ENCODE measurements around the gene ELMO1.

ELMO1 gene

GRCh38 chr7:36920433-36920832 lies 528.2 kb downstream of the ELMO1 start:
- DNase-seq (ENCODE audit: extremely low spot score), result no peak
- ChIA-PET POLR2A (no interaction called here), CTCF (no interaction called here)
- no peak for TF ChIP-seq L3MBTL2 (conservative IDR thresholded peaks at IDR 0.05)
- no peak for TF ChIP-seq ARNT (IDR thresholded peaks at IDR 0.05)
- no peak for TF ChIP-seq CTBP1 (IDR thresholded peaks at IDR 0.05; ENCODE audit: borderline replicate concordance)
- TF ChIP-seq TARDBP (IDR thresholded peaks at IDR 0.05), result no peak
- TF ChIP-seq BHLHE40 (IDR thresholded peaks at IDR 0.05; ENCODE audit: borderline replicate concordance), result no peak
- TF ChIP-seq FOXA1 (IDR thresholded peaks at IDR 0.05), result no peak
- no peak for TF ChIP-seq SUZ12 (IDR thresholded peaks at IDR 0.05)
- no peak for TF ChIP-seq NFRKB (IDR thresholded peaks at IDR 0.05)
- TF ChIP-seq FOXK2 (IDR thresholded peaks at IDR 0.05), result no peak
- no peak for TF ChIP-seq PKNOX1 (IDR thresholded peaks at IDR 0.05)
- no peak for TF ChIP-seq HDGF (IDR thresholded peaks at IDR 0.05; ENCODE audit: borderline replicate concordance)
- TF ChIP-seq ELF4 (IDR thresholded peaks at IDR 0.05), result no peak

- no peak for DNase-seq (ENCODE audit: extremely low spot score)
- TF ChIP-seq FOXK2 (IDR thresholded peaks at IDR 0.05), result no peak
- TF ChIP-seq HDGF (IDR thresholded peaks at IDR 0.05; ENCODE audit: borderline replicate concordance), result no peak
- no peak for TF ChIP-seq ELF4 (IDR thresholded peaks at IDR 0.05)
- no peak for TF ChIP-seq TARDBP (IDR thresholded peaks at IDR 0.05)
- ChIA-PET POLR2A (no interaction called here), CTCF (no interaction called here)
Observed at GRCh38 chr7:36919738-36920137, 528.9 kb downstream of the ELMO1 start.

- POLR2A ChIA-PET, result no interaction called here
- TF ChIP-seq LEF1 (IDR thresholded peaks at IDR 0.05; ENCODE audit: borderline replicate concordance) (no peak), SP1 (IDR thresholded peaks at IDR 0.05) (no peak), CTBP1 (IDR thresholded peaks at IDR 0.05; ENCODE audit: borderline replicate concordance) (no peak), FOXA1 (IDR thresholded peaks at IDR 0.05) (no peak), TARDBP (IDR thresholded peaks at IDR 0.05) (no peak), ELF4 (IDR thresholded peaks at IDR 0.05) (no peak), L3MBTL2 (conservative IDR thresholded peaks at IDR 0.05) (no peak), PKNOX1 (IDR thresholded peaks at IDR 0.05) (no peak), ZNF384 (IDR thresholded peaks at IDR 0.05) (no peak), HDGF (IDR thresholded peaks at IDR 0.05; ENCODE audit: borderline replicate concordance) (no peak), ARNT (IDR thresholded peaks at IDR 0.05) (no peak), SUZ12 (IDR thresholded peaks at IDR 0.05) (no peak), FOXK2 (IDR thresholded peaks at IDR 0.05) (no peak), BHLHE40 (IDR thresholded peaks at IDR 0.05; ENCODE audit: borderline replicate concordance) (no peak), FOXM1 (IDR thresholded peaks at IDR 0.05; ENCODE audit: borderline replicate concordance) (no peak), NFRKB (IDR thresholded peaks at IDR 0.05) (no peak)
- no peak for DNase-seq (ENCODE audit: extremely low spot score)
- CTCF ChIA-PET, result no interaction called here
Observed at GRCh38 chr7:36918591-36918990, 530.1 kb downstream of the ELMO1 start.

GRCh38 chr7:36916619-36917018 lies 532.0 kb downstream of the ELMO1 start:
- CTCF ChIA-PET, result no interaction called here

GRCh38 chr7:36916116-36916515 lies 532.5 kb downstream of the ELMO1 start:
- CTCF ChIA-PET, result no interaction called here
- no peak for DNase-seq (ENCODE audit: extremely low spot score)
- TF ChIP-seq ELF4 (IDR thresholded peaks at IDR 0.05) (no peak), SP1 (IDR thresholded peaks at IDR 0.05) (no peak), HDGF (IDR thresholded peaks at IDR 0.05; ENCODE audit: borderline replicate concordance) (no peak), LEF1 (IDR thresholded peaks at IDR 0.05; ENCODE audit: borderline replicate concordance) (no peak), ARNT (IDR thresholded peaks at IDR 0.05) (no peak), FOXM1 (IDR thresholded peaks at IDR 0.05; ENCODE audit: borderline replicate concordance) (no peak), ZNF384 (IDR thresholded peaks at IDR 0.05) (no peak), PKNOX1 (IDR thresholded peaks at IDR 0.05) (no peak), TARDBP (IDR thresholded peaks at IDR 0.05) (no peak), SUZ12 (IDR thresholded peaks at IDR 0.05) (no peak), FOXK2 (IDR thresholded peaks at IDR 0.05) (no peak), BHLHE40 (IDR thresholded peaks at IDR 0.05; ENCODE audit: borderline replicate concordance) (no peak)

More at GRCh38 chr7:36916619-36917018, 532.0 kb downstream of the ELMO1 start:
- TF ChIP-seq SP1 (IDR thresholded peaks at IDR 0.05) (no peak), TARDBP (IDR thresholded peaks at IDR 0.05) (no peak), LEF1 (IDR thresholded peaks at IDR 0.05; ENCODE audit: borderline replicate concordance) (no peak)
- POLR2A ChIA-PET, result no interaction called here
- DNase-seq (ENCODE audit: extremely low spot score), result no peak

GRCh38 chr7:36911788-36912187 lies 536.9 kb downstream of the ELMO1 start:
- DNase-seq (ENCODE audit: extremely low spot score), result no peak
- no peak for TF ChIP-seq TARDBP (IDR thresholded peaks at IDR 0.05)
- POLR2A ChIA-PET, result no interaction called here
- CTCF ChIA-PET, result no interaction called here

More at GRCh38 chr7:36916116-36916515, 532.5 kb downstream of the ELMO1 start:
- POLR2A ChIA-PET, result no interaction called here

GRCh38 chr7:36910859-36911258 lies 537.8 kb downstream of the ELMO1 start:
- no peak for TF ChIP-seq BHLHE40 (IDR thresholded peaks at IDR 0.05; ENCODE audit: borderline replicate concordance)
- no peak for TF ChIP-seq L3MBTL2 (conservative IDR thresholded peaks at IDR 0.05)
- no peak for TF ChIP-seq ARNT (IDR thresholded peaks at IDR 0.05)
- no peak for TF ChIP-seq ZNF384 (IDR thresholded peaks at IDR 0.05)
- TF ChIP-seq HDGF (IDR thresholded peaks at IDR 0.05; ENCODE audit: borderline replicate concordance), result no peak
- no peak for TF ChIP-seq FOXK2 (IDR thresholded peaks at IDR 0.05)
- TF ChIP-seq NFRKB (IDR thresholded peaks at IDR 0.05), result no peak
- TF ChIP-seq FOXA1 (IDR thresholded peaks at IDR 0.05), result no peak
- TF ChIP-seq SP1 (IDR thresholded peaks at IDR 0.05), result no peak
- no peak for TF ChIP-seq TARDBP (IDR thresholded peaks at IDR 0.05)
- TF ChIP-seq LEF1 (IDR thresholded peaks at IDR 0.05; ENCODE audit: borderline replicate concordance), result no peak
- TF ChIP-seq CTBP1 (IDR thresholded peaks at IDR 0.05; ENCODE audit: borderline replicate concordance), result no peak
- no peak for DNase-seq (ENCODE audit: extremely low spot score)
- ChIA-PET CTCF (no interaction called here), POLR2A (interaction anchor here (0.8 kb wide), 1 partner anchor 12 kb away, joined by 3 read pairs; no protein-coding TSS in a partner anchor)
